Measurements from ENCODE around the gene MSH5.
"Not testable (repeated sequence)": the region's sequence is repeated elsewhere in the genome, so short reads cannot be mapped to it uniquely, and the experiment has no call there.

Gene MSH5

DNA sequence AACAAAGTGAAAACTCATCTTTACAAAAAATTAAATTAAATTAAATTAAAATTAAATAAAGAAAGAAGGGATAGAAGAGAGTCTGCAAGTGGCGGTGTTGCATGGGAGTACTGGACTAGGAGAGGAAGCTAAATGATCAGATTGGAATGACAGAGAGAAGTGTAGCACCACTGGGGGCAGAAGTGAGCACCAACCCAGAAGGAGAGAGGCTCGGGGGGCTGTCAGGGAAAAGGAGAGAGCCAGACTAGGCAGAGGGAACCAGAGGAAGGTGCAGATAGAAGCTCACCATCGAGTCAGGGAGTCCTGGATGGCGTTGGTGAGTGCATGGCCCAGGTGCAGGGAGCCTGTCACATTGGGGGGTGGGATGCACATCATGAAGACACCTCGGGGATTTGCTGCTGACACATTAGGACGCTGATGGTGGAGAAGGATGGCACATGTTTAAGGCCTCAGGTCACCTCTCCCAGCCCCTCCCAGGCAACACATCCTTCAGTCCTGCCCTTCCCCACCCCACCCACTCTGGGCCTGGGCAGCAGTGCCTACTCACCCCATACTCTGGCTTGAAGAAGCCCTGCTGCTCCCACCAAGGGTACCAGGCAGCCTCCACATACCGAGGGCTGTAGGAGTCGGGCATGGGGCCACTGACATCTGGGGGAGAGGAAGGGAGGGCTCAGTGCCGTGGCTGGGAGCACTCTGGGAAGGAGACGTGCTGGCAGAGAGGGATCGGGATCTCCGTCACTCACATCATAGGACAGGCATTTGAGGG, 51.7 kb downstream of the MSH5 start:
- TF ChIP-seq, protein P1, sequence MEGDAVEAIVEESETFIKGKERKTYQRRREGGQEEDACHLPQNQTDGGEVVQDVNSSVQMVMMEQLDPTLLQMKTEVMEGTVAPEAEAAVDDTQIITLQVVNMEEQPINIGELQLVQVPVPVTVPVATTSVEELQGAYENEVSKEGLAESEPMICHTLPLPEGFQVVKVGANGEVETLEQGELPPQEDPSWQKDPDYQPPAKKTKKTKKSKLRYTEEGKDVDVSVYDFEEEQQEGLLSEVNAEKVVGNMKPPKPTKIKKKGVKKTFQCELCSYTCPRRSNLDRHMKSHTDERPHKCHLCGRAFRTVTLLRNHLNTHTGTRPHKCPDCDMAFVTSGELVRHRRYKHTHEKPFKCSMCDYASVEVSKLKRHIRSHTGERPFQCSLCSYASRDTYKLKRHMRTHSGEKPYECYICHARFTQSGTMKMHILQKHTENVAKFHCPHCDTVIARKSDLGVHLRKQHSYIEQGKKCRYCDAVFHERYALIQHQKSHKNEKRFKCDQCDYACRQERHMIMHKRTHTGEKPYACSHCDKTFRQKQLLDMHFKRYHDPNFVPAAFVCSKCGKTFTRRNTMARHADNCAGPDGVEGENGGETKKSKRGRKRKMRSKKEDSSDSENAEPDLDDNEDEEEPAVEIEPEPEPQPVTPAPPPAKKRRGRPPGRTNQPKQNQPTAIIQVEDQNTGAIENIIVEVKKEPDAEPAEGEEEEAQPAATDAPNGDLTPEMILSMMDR (IDR thresholded peaks at IDR 0.05; ENCODE audit: borderline replicate concordance, insufficient read depth, low read depth, low read length): peak; percentile 69
- no peak overlapping the region for H3K4me3 ChIP-seq (ENCODE audit: low read depth, low read length)

DNA sequence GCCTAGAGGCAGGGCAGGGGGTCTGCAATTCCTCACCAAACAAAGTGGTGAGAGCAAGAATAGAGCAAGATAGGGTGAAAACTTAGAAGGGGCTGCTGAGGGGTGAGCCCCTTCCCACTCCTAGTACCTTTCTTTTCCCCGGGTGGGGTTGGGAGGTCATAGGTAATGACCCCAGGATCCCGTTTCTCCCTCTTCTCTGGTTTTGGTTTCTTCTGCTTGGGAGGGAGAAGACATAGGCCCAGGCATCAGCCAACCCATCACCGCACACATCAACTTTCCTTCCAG, 52.2 kb downstream of the MSH5 start:
- TF ChIP-seq, protein P1 (IDR thresholded peaks at IDR 0.05; ENCODE audit: borderline replicate concordance, insufficient read depth, low read depth, low read length): no peak
- no peak overlapping the region for H3K4me3 ChIP-seq (ENCODE audit: low read depth, low read length)

DNA sequence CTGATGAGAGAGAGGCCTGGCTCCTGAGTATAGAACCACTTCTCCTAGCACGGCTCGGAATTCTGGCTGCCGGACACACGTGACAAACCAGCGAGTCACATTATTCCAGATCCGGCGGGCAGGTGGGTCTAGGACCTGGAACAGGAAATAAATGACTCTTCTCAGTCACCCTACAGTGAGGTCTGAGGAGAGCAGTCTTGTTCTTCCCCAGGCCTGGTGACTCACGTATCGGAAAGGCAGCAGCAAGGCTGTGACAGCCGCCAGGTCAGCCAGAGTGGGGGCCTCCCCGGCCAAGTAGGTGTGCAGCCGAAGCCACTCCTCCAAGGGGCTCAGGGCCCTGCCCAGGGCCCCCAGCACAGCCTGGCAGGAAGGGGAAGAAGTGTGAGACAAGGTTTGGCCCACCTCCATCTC, 53.0 kb downstream of the MSH5 start:
- H3K4me3 ChIP-seq (ENCODE audit: low read depth, low read length): no peak overlapping the region
- TF ChIP-seq, protein P1 (IDR thresholded peaks at IDR 0.05; ENCODE audit: borderline replicate concordance, insufficient read depth, low read depth, low read length): no peak

DNA sequence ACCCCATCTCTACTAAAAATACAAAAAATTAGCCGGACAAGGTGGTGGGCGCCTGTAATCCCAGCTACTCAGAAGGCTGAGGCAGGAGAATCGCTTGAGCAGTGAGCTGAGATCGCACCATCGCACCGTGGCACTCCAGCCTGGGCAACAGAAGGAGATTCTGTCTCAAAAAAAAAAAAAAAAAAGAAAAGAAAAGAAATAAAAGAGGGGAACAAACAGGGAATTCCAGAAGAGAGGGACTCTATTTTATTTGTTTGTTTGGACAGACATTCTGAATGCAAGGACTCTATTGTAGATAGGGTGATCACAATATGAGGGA, 54.1 kb downstream of the MSH5 start:
- not testable (repeated sequence) for H3K4me3 ChIP-seq (ENCODE audit: low read depth, low read length)

DNA sequence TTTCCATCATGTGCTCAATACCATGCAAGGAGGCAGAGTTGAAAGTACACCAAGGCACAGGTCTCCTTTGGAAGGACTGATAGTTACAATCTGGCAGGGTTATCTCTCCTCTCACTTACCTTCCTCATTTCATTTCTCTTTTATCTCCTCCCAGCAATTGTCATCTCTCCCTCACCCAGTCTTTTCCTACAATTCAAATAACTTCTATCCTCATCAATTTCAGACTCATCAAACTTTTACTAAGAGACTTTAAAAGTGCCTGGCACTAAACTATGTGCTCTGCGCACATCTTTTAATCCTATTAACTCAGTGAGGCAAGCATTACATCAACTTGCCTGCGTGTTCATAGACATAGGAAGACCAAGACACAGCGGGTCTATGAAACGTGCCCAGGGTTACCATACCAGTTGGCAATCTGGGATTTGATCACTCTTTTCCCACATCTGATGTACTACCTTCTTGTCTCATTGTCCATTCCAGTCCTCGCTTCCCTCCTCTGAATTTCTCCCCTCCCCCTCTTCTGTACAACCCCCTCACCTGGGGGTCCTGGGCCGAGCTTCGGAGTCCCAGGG, 54.6 kb downstream of the MSH5 start:
- TF ChIP-seq, protein P1 (IDR thresholded peaks at IDR 0.05; ENCODE audit: borderline replicate concordance, insufficient read depth, low read depth, low read length): no peak
- H3K4me3 ChIP-seq (ENCODE audit: low read depth, low read length): peak overlapping the region; percentile 91

DNA sequence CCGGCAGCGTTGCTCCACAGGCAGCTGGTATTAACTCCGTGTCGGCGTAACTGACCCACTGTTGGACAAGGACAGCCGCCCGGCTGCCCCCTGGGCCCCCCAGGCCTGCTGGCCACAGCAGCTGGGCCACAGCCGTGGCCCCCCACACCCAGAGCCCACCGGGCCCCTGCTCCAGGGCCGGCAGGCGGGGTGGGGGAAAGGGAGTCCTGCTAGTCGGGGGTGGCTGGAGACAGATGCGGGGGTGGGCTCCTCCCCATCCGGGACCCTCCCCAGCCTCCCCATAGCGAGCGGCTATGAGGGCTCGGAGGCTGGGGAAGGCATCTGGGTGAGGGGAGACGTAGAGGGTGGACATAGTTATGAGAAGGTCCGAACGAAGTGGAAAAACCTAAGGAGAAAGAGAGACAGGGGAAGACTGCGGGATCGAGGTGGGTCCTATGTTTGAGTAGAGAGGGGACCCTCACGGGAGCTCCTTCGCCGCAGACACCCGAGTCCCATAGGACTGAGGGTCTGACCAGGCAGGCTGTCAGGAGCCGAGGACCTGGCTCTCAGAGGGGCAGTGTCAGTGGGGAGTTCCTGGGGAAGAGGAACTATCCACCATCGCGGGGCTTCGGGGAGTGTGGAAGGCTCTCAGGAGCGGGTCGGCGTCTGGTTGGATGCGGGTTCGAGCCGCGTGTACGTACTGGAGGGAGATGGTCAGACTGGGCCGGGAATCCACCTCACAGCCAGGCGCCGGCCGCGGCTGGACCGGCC, 55.2 kb downstream of the MSH5 start:
- peak overlapping the region; percentile 91 for H3K4me3 ChIP-seq (ENCODE audit: low read depth, low read length)
- TF ChIP-seq, protein P1 (IDR thresholded peaks at IDR 0.05; ENCODE audit: borderline replicate concordance, insufficient read depth, low read depth, low read length): no peak

DNA sequence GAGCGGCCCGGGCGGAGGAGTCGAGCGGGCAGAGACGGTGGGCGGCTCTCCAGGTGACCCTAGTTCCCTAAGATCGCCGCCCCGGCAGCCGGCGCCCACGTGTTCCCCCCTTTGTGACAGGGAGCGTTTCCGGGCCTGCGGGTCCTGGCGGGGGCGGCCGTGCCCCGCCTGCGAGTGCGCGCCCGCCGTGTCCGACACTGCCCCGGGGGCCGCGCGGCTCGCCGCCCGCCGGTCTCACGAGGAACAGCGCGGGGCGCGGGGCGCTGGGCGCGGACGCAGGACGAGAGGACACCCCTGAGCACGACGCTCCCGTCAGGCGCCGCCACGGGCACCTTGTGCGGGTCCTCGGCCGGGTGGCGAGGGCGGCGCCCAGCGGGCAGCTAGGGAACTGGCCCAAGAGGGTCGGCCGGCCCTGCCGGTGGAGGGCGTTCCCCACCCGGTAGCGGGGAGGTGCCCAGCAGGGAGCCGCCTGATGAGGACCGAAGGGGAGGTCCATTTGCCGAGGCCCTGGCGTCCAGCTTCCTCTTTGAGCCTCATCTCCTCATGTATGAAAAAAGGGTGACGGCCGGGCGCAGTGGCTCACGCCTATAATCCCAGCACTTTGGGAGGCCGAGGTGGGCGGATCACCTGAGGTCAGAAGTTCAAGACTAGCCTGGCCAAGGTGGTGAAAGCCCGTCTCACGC, 56.0 kb downstream of the MSH5 start, which contains the start of gene VARS1:
TSS of gene VARS1 (minus strand) at position 137 of the 683 bp plus-strand sequence. CDS start 535 bp downstream, outside the sequence.
- peak within 1 kb of the TSS; percentile 91 for H3K4me3 ChIP-seq (ENCODE audit: low read depth, low read length)
- TF ChIP-seq, protein P1 (IDR thresholded peaks at IDR 0.05; ENCODE audit: borderline replicate concordance, insufficient read depth, low read depth, low read length): peak; percentile 91
